GM12878 (cell line): ENCODE measurements around the gene ZSCAN23. TPM values are rescaled to one million over a fixed set of nuclear protein-coding genes. Genes with fewer than 3 reads are reported as not detected.

Experiments
- ATAC-seq: fragments of 200-7000 bp; cut with Tn5 transposase; 3 replicates; pipeline ENCODE4 v1.9.1; 2020; ENCODE audit warnings: mild to moderate bottlenecking, moderate library complexity
- BruUV-seq: library from RNA; stranded (reverse); fragments of 400-500 nt; replicated peaks from 2 replicates; lab custom pipeline; 2021; lab: Mats Ljungman, UMichigan
- CTCF ChIA-PET: fragments of 300-600 bp; sonication (Branson Sonifier 250); formaldehyde crosslinking; extraction: SDS; loops from one replicate; lab custom pipeline; 2021; ENCODE audit warnings: inconsistent platforms; lab: Yijun Ruan, JAX
- POLR2A ChIA-PET: fragments of 350-600 bp; formaldehyde crosslinking; extraction: SDS; loops from one replicate; lab custom pipeline; 2021; ENCODE audit warnings: inconsistent platforms; lab: Charles Lee
- RAD21 ChIA-PET: fragments of 300-600 bp; sonication (Branson Sonifier 250); formaldehyde crosslinking; loops from one replicate; lab custom pipeline; 2023; ENCODE audit warnings: antibody characterized with exemption; ENCODE audit not compliant: unreplicated experiment; lab: Charles Lee
- SMC1A ChIA-PET: fragments of 300-600 bp; sonication (Branson Sonifier 250); formaldehyde crosslinking; loops from one replicate; lab custom pipeline; 2023; ENCODE audit not compliant: unreplicated experiment, uncharacterized antibody; lab: Charles Lee
- DNase-seq: peaks from one replicate; pipeline ENCODE4 v3.0.0-alpha.2; 2011; ENCODE audit warnings: low read depth, low spot score
- FAIRE-seq: peaks from 3 replicates; lab custom pipeline; 2011; peaks lifted over from hg19 to GRCh38; lab: Jason Lieb, UNC
- H2AFZ ChIP-seq: 2 replicates; pipeline ENCODE4 v1.6.0; 2011; ENCODE audit warnings: low read depth, low read length, control low read depth; ENCODE audit not compliant: control insufficient read depth
- H3K27ac ChIP-seq: 2 replicates; pipeline ENCODE4 v1.5.1; 2011; ENCODE audit warnings: control low read depth; ENCODE audit not compliant: control insufficient read depth, insufficient read depth
- H3K27me3 ChIP-seq, 2 experiments: replicated peaks in 1 of 2; 2 replicates each; pipeline versions ENCODE4 v1.6.0 to v1.6.1; 2011; ENCODE audit warnings: low read length in 1 of 2; ENCODE audit not compliant: control insufficient read depth in 2 of 2, insufficient read depth in 2 of 2
- H3K36me3 ChIP-seq, 2 experiments: 2 replicates each; pipeline ENCODE4 v1.5.1; 2011; ENCODE audit warnings: low read length in 1 of 2; ENCODE audit not compliant: control insufficient read depth in 2 of 2, insufficient read depth in 2 of 2
- H3K4me1 ChIP-seq: 2 replicates; pipeline ENCODE4 v1.6.1; 2011; ENCODE audit warnings: mild to moderate bottlenecking, low read length, moderate library complexity, mixed read lengths; ENCODE audit not compliant: control insufficient read depth, insufficient read depth
- H3K4me2 ChIP-seq: 2 replicates; pipeline ENCODE4 v1.6.0; 2011; ENCODE audit warnings: control low read depth; ENCODE audit not compliant: control insufficient read depth, insufficient read depth
- H3K4me3 ChIP-seq: fragments of 200-600 bp; sonication (generic); 2 replicates; pipeline ENCODE4 v1.5.1; 2016
- H3K79me2 ChIP-seq: 2 replicates; pipeline ENCODE4 v1.6.0; 2011; ENCODE audit warnings: low read length; ENCODE audit not compliant: control insufficient read depth, insufficient read depth
- H3K9ac ChIP-seq: 2 replicates; pipeline ENCODE4 v1.8.0; 2011; ENCODE audit warnings: low read length, control low read depth, mixed read lengths; ENCODE audit not compliant: control insufficient read depth, insufficient read depth
- H3K9me3 ChIP-seq: replicated peaks from 3 replicates; pipeline ENCODE4 v1.5.1; 2011; ENCODE audit warnings: mild to moderate bottlenecking, low read length; ENCODE audit not compliant: control insufficient read depth, insufficient read depth
- H4K20me1 ChIP-seq: 2 replicates; pipeline ENCODE4 v1.6.0; 2011; ENCODE audit not compliant: control insufficient read depth, insufficient read depth
- FOXK2 ChIP-seq: fragments of 450-650 bp; IDR thresholded peaks from 2 replicates; pipeline ENCODE4 v1.6.1; 2017; ENCODE audit warnings: mild to moderate bottlenecking, moderate library complexity
- MEF2B ChIP-seq: fragments of 450-650 bp; IDR thresholded peaks from 2 replicates; pipeline ENCODE4 v1.6.1; 2018; ENCODE audit warnings: mild to moderate bottlenecking, moderate library complexity; ENCODE audit not compliant: partially characterized antibody, poor library complexity, severe bottlenecking
- RCOR1 ChIP-seq: conservative IDR thresholded peaks from 2 replicates; pipeline ENCODE4 v1.6.1; 2012; ENCODE audit warnings: low read depth, low read length, improper control_type of control experiment
- RFX5 ChIP-seq: IDR thresholded peaks from 2 replicates; pipeline ENCODE4 v1.6.1; 2011; ENCODE audit warnings: low read depth, low read length, improper control_type of control experiment
- SIN3A ChIP-seq: IDR thresholded peaks from 2 replicates; pipeline ENCODE4 v1.6.1; 2012; ENCODE audit warnings: low read depth, low read length, improper control_type of control experiment
- TAF1 ChIP-seq: IDR thresholded peaks from 2 replicates; pipeline ENCODE4 v1.6.1; 2011; ENCODE audit warnings: mild to moderate bottlenecking, low read depth, low read length, borderline replicate concordance
- ZBTB11 ChIP-seq: fragments of 450-650 bp; formaldehyde crosslinking; IDR thresholded peaks from 2 replicates; pipeline ENCODE4 v1.5.0; 2022; ENCODE audit warnings: mild to moderate bottlenecking, missing genetic modification characterization
- ZNF207 ChIP-seq: fragments of 450-650 bp; IDR thresholded peaks from 2 replicates; pipeline ENCODE4 v1.6.1; 2014; ENCODE audit warnings: antibody characterized with exemption, mild to moderate bottlenecking, borderline replicate concordance
- ZNF24 ChIP-seq: fragments of 450-650 bp; IDR thresholded peaks from 2 replicates; pipeline ENCODE4 v1.6.1; 2017; ENCODE audit warnings: antibody characterized with exemption, mild to moderate bottlenecking
- WGBS: methylation state at CpG from one replicate; pipeline ENCODE4 v1.1.6; 2016; ENCODE audit warnings: low lambda C conversion rate; ENCODE audit not compliant: insufficient replicate concordance, insufficient coverage; ENCODE audit errors: missing lambda C conversion rate; 5-methylcytosine and 5-hydroxymethylcytosine counted together
- in situ Hi-C: fragments of 300-500 bp; cut with MboI; formaldehyde crosslinking; loops from 9 replicates; pipeline ENCODE4 v1.14.3; 2018; ENCODE audit warnings: mixed read lengths
- intact Hi-C: fragments of 100-400 bp; cut with micrococcal nuclease; formaldehyde crosslinking; loops from one replicate; pipeline ENCODE4 v1.14.2; 2022; ENCODE audit not compliant: unreplicated experiment
- polyA plus RNA-seq, 11 experiments: library from polyadenylated mRNA; depleted of rRNA in 4 of 11; unstranded in 6 of 11; stranded (reverse) in 5 of 11; fragments of >200 nt; fragmentation: Nextera tagmentation in 4 of 11; fragmentation: Illumina TruSeq in 1 of 11; extraction: Ambion mirVana in 4 of 11; extraction: Trizol in 1 of 11; gene quantifications; 1 replicate in 1 of 11; 2 replicates in 10 of 11; pipeline versions ENCODE4 v1.2.1 to v1.2.3, GENCODE V29; 2011 to 2016; ENCODE audit warnings: inconsistent platforms in 2 of 11, missing spikeins in 2 of 11, low read depth in 1 of 11
- total RNA-seq, 4 experiments: library from RNA; depleted of rRNA in 3 of 4; stranded (reverse); fragments of >200 nt in 3 of 4; fragmentation: Illumina TruSeq in 1 of 4; extraction: Trizol in 1 of 4; gene quantifications; 2 replicates each; pipeline versions ENCODE4 v1.2.1 to v1.2.3, GENCODE V29; 2013 to 2021

The ZSCAN23 gene
- total and polyA plus RNA-seq, 10 of the 15 experiments (the other 5 are each of a cell fraction or from before 2014, with no cell fraction given) = 0.04 to 2.3 (median 0.84) TPM

GRCh38 chr6:28429781-28430180 is 13.5 kb downstream of the ZSCAN23 start:
- Histone ChIP-seq H3K4me3 (no peak overlapping the region), H3K36me3 (no peaks in the 10 kb centered on the region), H3K27me3 (no peaks in the 10 kb centered on the region), H4K20me1 (no peaks in the 10 kb centered on the region), H3K4me1 (no peaks in the 10 kb centered on the region), H3K9me3 (no peaks in the 10 kb centered on the region; the same call in 2 of the 3 replicates), H3K9ac (no peak overlapping the region), H2AFZ (no peak overlapping the region), H3K4me2 (no peak overlapping the region), H3K27ac (no peak overlapping the region), H3K79me2 (no peaks in the 10 kb centered on the region)
- DNase-seq (no peak), FAIRE-seq (no peak), ATAC-seq (no peak)
- in situ Hi-C loops = no loop called here
- ChIA-PET POLR2A (no interaction called here), RAD21 (no interaction called here), SMC1A (no interaction called here), CTCF (no interaction called here)
- intact Hi-C loops = no loop called here
- TF ChIP-seq SIN3A = no peak
- no peak for TF ChIP-seq ZNF24
- no peak for TF ChIP-seq ZNF207
- no peak for TF ChIP-seq MEF2B
- TF ChIP-seq TAF1 = no peak
- TF ChIP-seq ZBTB11 (CRISPR knock-in tag) = no peak
- TF ChIP-seq RCOR1 = no peak
- TF ChIP-seq FOXK2 = no peak
- no peak for TF ChIP-seq RFX5
- WGBS = 75% methylated on average over 16 of the region's 16 CpGs
- no TSS peak for BruUV-seq
